Retinal pigment epithelial cell (primary cell): Measurements from ENCODE around the gene ARID1B.

Experiments
- DNase-seq: peaks from one replicate; pipeline ENCODE4 v3.0.0-alpha.2; 2010; ENCODE audit warnings: low read depth
- H3K4me3 ChIP-seq: 2 replicates; pipeline ENCODE4 v1.5.1; 2011; ENCODE audit warnings: mild to moderate bottlenecking, low read length, control low read depth, moderate library complexity
- TF ChIP-seq, protein P1 (sequence below): conservative IDR thresholded peaks from 2 replicates; pipeline ENCODE4 v1.5.1; 2011; ENCODE audit warnings: low read depth, low read length, control low read depth, inconsistent platforms

The ARID1B gene

DNA sequence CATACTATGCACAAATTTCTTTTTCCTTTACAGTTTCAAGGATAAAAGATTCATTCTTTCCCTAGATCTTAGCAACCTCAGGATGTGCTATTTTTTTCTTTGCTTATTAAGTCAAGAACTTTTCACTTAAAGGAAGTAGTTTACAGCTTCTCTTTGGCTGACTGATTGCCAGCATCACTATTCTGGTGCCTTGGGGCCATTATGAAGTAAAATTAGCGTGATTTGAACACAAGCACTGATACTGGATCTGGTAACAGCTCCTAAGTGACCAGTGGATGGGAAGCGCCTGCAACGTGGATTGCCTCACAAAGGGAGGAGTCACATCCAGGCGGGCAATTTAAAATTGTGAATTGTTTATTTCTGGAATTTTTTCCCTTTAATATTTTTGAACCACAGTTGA lies 147.1 kb downstream of the ARID1B start:
- TF ChIP-seq, protein P1, sequence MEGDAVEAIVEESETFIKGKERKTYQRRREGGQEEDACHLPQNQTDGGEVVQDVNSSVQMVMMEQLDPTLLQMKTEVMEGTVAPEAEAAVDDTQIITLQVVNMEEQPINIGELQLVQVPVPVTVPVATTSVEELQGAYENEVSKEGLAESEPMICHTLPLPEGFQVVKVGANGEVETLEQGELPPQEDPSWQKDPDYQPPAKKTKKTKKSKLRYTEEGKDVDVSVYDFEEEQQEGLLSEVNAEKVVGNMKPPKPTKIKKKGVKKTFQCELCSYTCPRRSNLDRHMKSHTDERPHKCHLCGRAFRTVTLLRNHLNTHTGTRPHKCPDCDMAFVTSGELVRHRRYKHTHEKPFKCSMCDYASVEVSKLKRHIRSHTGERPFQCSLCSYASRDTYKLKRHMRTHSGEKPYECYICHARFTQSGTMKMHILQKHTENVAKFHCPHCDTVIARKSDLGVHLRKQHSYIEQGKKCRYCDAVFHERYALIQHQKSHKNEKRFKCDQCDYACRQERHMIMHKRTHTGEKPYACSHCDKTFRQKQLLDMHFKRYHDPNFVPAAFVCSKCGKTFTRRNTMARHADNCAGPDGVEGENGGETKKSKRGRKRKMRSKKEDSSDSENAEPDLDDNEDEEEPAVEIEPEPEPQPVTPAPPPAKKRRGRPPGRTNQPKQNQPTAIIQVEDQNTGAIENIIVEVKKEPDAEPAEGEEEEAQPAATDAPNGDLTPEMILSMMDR: no peak
- H3K4me3 ChIP-seq: no peak overlapping the region
- no peak for DNase-seq

DNA sequence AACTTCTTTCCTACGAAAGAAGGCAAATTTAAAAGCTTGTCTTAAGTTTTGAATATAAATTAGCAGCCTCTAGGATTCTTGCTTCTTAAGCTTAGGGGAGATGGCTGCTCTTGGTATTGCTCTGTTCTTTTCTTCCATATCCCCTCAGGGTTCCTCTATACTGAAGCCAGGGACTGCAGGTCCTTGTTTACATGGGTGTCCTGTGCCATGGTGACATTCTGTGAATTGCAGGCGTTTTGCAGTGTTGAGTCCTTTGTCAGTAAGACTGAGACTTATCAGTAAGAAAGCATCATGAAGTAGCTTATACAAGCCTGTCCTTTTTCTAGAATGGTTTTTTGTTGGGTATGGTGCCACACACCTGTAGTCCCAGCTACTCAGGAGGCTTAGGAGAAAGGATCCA lies 147.8 kb downstream of the ARID1B start:
- DNase-seq: no peak
- no peak overlapping the region for H3K4me3 ChIP-seq
- TF ChIP-seq, protein P1: no peak

DNA sequence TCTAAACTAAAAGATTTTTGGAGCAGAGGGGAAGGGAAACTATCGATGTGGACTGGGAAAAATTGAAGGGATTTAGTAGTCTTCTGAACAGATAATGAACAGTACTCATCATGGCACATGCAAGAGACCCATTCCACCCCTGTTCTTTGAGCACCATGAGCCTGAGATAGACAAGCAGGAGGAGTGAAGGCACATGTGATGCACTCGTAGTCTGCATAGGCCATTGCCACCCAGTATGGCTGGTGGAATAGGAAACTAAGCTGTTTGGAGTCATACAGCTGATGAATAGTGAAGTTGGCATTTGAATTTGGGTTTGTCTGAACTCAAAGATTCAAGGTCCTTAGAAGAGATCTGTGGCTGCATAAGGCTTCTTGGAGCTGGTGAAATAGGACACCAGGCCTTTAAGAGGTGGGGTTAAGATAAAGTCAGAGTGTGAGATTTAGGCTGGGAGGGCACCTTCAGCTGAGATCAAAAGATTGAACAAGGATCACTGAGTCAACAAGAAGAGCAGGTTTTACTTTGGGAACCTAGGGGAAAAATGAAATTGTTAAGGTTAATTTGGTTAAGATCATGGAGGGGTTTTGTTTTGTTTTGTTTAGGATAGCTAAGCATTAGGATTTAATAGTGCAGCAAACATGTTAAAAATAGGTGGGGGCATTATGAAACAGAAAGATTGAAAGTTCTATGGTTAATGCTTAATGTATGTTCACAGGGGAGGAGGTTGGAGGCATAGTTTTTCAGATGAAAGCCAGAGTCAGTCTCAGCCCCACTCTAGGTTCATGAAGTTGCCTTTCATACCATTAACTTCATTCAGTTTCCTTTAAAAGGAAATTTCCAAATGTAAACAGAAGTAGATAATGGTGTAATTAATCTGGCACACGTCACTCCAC lies 148.8 kb downstream of the ARID1B start:
- TF ChIP-seq, protein P1: no peak
- no peak for DNase-seq

DNA sequence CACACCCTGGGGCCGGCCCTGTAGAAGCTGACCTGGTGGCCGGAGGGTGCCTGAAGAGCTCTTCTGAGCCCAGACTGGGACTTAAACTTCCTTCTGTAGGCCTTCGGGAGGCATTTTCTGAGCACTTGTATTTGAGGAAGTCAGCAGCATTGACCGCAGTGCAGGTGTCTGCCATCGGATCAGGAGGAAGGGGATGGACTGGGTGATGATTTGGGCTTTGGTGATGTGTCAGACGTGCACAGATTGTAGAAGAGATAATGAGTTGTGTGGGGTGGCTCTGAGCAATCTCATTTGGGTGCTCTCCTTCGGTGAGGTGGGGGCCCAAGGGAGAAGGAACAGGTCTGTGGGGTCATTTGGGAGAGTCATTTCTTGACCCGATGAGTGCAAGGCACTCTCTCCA lies 150.9 kb downstream of the ARID1B start:
- H3K4me3 ChIP-seq: no peak overlapping the region
- DNase-seq: no peak

More for the DNA sequence above, 148.8 kb downstream of the ARID1B start:
- no peak overlapping the region for H3K4me3 ChIP-seq

DNA sequence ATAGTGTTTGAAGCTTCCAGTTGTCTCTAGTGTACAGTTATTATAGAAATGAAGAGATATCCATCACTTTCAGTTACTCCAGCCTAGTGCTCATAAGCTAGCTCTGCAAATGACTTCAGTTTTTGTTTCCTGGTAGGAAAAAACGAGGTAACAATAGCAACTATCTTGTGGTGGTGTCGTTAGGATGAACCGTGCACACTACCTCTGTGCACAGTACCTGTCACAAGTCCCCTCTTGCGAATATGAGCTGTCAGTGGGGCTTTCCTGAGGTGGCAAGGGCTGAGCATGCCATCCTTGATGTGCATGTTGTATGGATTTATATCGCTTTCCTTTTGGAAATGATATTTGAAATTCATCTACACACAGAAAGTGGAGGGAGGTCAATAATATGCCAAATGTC lies 151.8 kb downstream of the ARID1B start:
- no peak for DNase-seq
- TF ChIP-seq, protein P1: no peak
- H3K4me3 ChIP-seq: no peak overlapping the region

More for the DNA sequence above, 150.9 kb downstream of the ARID1B start:
- TF ChIP-seq, protein P1: no peak

DNA sequence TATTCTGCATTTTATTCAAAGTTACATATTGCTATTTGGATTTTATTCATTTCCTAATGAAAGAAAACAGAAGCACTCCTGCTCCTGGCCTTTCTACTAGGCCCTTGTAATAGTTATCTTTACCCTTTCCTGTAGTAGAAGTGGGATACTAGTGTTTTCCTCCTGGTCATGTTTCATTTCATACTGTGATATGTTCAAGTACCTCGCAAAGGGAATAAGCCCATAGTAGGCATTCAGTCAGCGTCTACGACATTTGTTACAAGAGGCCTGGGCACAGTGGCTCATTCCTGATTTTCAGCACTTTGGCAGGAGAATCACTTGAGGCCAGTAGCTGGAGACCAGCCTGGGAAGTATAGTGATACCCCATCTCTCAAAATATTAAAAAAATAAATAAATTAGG lies 154.1 kb downstream of the ARID1B start:
- TF ChIP-seq, protein P1: no peak
- no peak overlapping the region for H3K4me3 ChIP-seq
- no peak for DNase-seq
